Nephron (organoid): ENCODE measurements around the gene TJP1.

Source experiments
- H3K27ac Mint-ChIP-seq, 3 experiments: 2 replicates each; pipeline ENCODE4 v1.8.0; 2020; ENCODE audit warnings: mixed read lengths in 3 of 3, mild to moderate bottlenecking in 2 of 3, moderate library complexity in 1 of 3
- H3K27me3 Mint-ChIP-seq: 2 replicates; pipeline ENCODE4 v1.8.0; 2021; ENCODE audit warnings: low read depth, mild to moderate bottlenecking, moderate library complexity, mixed read lengths
- H3K36me3 Mint-ChIP-seq: 2 replicates; pipeline ENCODE4 v1.8.0; 2020; ENCODE audit warnings: low read depth, mixed read lengths
- H3K4me1 Mint-ChIP-seq: 2 replicates; pipeline ENCODE4 v1.8.0; 2020; ENCODE audit warnings: mixed read lengths
- H3K4me3 Mint-ChIP-seq, 3 experiments: 2 replicates each; pipeline ENCODE4 v1.8.0; 2020; ENCODE audit warnings: mild to moderate bottlenecking in 3 of 3, mixed read lengths in 3 of 3, moderate library complexity in 2 of 3
- H3K9me3 Mint-ChIP-seq: 2 replicates; pipeline ENCODE4 v1.8.0; 2020; ENCODE audit warnings: mixed read lengths
- CTCF ChIP-seq, 3 experiments: fragments of 200-600 bp; sonication (generic); IDR thresholded peaks; one replicate each; pipeline ENCODE4 v1.5.0; 2021; ENCODE audit warnings: antibody characterized with exemption in 3 of 3; ENCODE audit not compliant: unreplicated experiment in 3 of 3

The TJP1 gene

GRCh38 chr15:29844290-29844903, 22.1 kb upstream of the TJP1 start:
- no peak overlapping the region for H3K27ac Mint-ChIP-seq
- H3K36me3 Mint-ChIP-seq, result peaks cover 7% of the 10 kb centered on the region
- peaks cover 12% of the 10 kb centered on the region for H3K9me3 Mint-ChIP-seq
- peaks cover 5% of the 10 kb centered on the region for H3K4me1 Mint-ChIP-seq
- no peak overlapping the region for H3K4me3 Mint-ChIP-seq
- no peaks in the 10 kb centered on the region for H3K27me3 Mint-ChIP-seq
- no peak for TF ChIP-seq CTCF (IDR thresholded peaks at IDR 0.05; ENCODE audit: unreplicated experiment in 3 of 3)

GRCh38 chr15:29842290-29842689, 20.0 kb upstream of the TJP1 start:
- no peak for TF ChIP-seq CTCF (IDR thresholded peaks at IDR 0.05; ENCODE audit: unreplicated experiment in 3 of 3)
- no peaks in the 10 kb centered on the region for H3K27me3 Mint-ChIP-seq
- peaks cover 10% of the 10 kb centered on the region for H3K4me1 Mint-ChIP-seq
- no peak overlapping the region for H3K27ac Mint-ChIP-seq
- peaks cover 5% of the 10 kb centered on the region for H3K9me3 Mint-ChIP-seq
- H3K4me3 Mint-ChIP-seq, result no peak overlapping the region
- H3K36me3 Mint-ChIP-seq, result peaks cover 7% of the 10 kb centered on the region

- no peaks in the 10 kb centered on the region for H3K36me3 Mint-ChIP-seq
- peak overlapping the region in 1 of 3 experiments; percentile 2 for H3K27ac Mint-ChIP-seq
- no peaks in the 10 kb centered on the region for H3K9me3 Mint-ChIP-seq
- H3K27me3 Mint-ChIP-seq, result no peaks in the 10 kb centered on the region
- no peak overlapping the region for H3K4me3 Mint-ChIP-seq
- TF ChIP-seq CTCF (IDR thresholded peaks at IDR 0.05; ENCODE audit: unreplicated experiment in 3 of 3), result no peak
- peaks cover 10% of the 10 kb centered on the region for H3K4me1 Mint-ChIP-seq
These were observed 18.7 kb upstream of the TJP1 start for GRCh38 chr15:29840926-29841325.

GRCh38 chr15:29840054-29840453, 17.8 kb upstream of the TJP1 start:
- Mint-ChIP-seq H3K36me3 (no peaks in the 10 kb centered on the region), H3K27me3 (no peaks in the 10 kb centered on the region), H3K27ac (no peak overlapping the region), H3K4me1 (peaks cover 10% of the 10 kb centered on the region), H3K4me3 (no peak overlapping the region), H3K9me3 (no peaks in the 10 kb centered on the region)
- TF ChIP-seq CTCF (IDR thresholded peaks at IDR 0.05; ENCODE audit: unreplicated experiment in 3 of 3), result no peak

GRCh38 chr15:29838352-29839010, 16.2 kb upstream of the TJP1 start:
- Mint-ChIP-seq H3K4me3 (no peak overlapping the region), H3K4me1 (peaks cover 6% of the 10 kb centered on the region), H3K27ac (no peak overlapping the region), H3K9me3 (no peaks in the 10 kb centered on the region), H3K36me3 (no peaks in the 10 kb centered on the region), H3K27me3 (no peaks in the 10 kb centered on the region)
- TF ChIP-seq CTCF (IDR thresholded peaks at IDR 0.05; ENCODE audit: unreplicated experiment in 3 of 3), result no peak

- H3K36me3 Mint-ChIP-seq, result no peaks in the 10 kb centered on the region
- peaks cover 5% of the 10 kb centered on the region for H3K4me1 Mint-ChIP-seq
- no peaks in the 10 kb centered on the region for H3K9me3 Mint-ChIP-seq
- no peaks in the 10 kb centered on the region for H3K27me3 Mint-ChIP-seq
- H3K4me3 Mint-ChIP-seq, result no peak overlapping the region
- H3K27ac Mint-ChIP-seq, result peak overlapping the region in 1 of 3 experiments; percentile 5
- no peak for TF ChIP-seq CTCF (IDR thresholded peaks at IDR 0.05; ENCODE audit: unreplicated experiment in 3 of 3)
These were observed 13.0 kb upstream of the TJP1 start for GRCh38 chr15:29835301-29835700.
